Activated CD8-positive, alpha-beta memory T cell treated with anti-CD3 and anti-CD28 coated beads for 24 hours (primary cell): Measurements from ENCODE around the gene E2F1.
"Not testable (repeated sequence)": the region's sequence is repeated elsewhere in the genome, so short reads cannot be mapped to it uniquely, and the experiment has no call there.

ENCODE experiments used
- DNase-seq: peaks from one replicate; pipeline ENCODE4 v3.0.0-alpha.2; 2020

The E2F1 gene

GRCh38 chr20:33635341-33635740, 50.8 kb downstream of the E2F1 start:
- DNase-seq = no peak

- DNase-seq = not testable (repeated sequence)
Measured at GRCh38 chr20:33631910-33632309, 54.3 kb downstream of the E2F1 start.

GRCh38 chr20:33630507-33630906, 55.7 kb downstream of the E2F1 start:
- DNase-seq = no peak

GRCh38 chr20:33629979-33630378, 56.2 kb downstream of the E2F1 start:
- DNase-seq = no peak

GRCh38 chr20:33629533-33629932, 56.7 kb downstream of the E2F1 start:
- no peak for DNase-seq

- DNase-seq = no peak
Measured at GRCh38 chr20:33627577-33628216, 58.5 kb downstream of the E2F1 start.

GRCh38 chr20:33626190-33626589, 60.0 kb downstream of the E2F1 start:
- DNase-seq = no peak
